OCI-LY7 (cell line): Measurements from ENCODE around the gene CAPN5. TPM values are rescaled to one million over a fixed set of nuclear protein-coding genes. Genes with fewer than 3 reads are reported as not detected.

Source experiments
- BruUV-seq: library from RNA; stranded (reverse); fragments of 400-500 nt; replicated peaks from 2 replicates; lab custom pipeline; 2021; lab: Mats Ljungman, UMichigan
- CTCF ChIA-PET: fragments of 300-600 bp; sonication (Branson Sonifier 250); formaldehyde crosslinking; loops from one replicate; lab custom pipeline; 2022; ENCODE audit warnings: antibody characterized with exemption; ENCODE audit not compliant: unreplicated experiment; lab: Charles Lee
- POLR2A ChIA-PET: fragments of 300-600 bp; sonication (Branson Sonifier 250); formaldehyde crosslinking; loops from one replicate; lab custom pipeline; 2022; ENCODE audit warnings: antibody characterized with exemption; lab: Charles Lee
- DNase-seq: peaks from one replicate; pipeline ENCODE4 v3.0.0-alpha.2; 2015; ENCODE audit warnings: low spot score
- H2AFZ ChIP-seq: fragments of 200-600 bp; sonication (generic), shearing (Covaris generic); 2 replicates; pipeline ENCODE4 v1.6.1; 2014; ENCODE audit warnings: mild to moderate bottlenecking, antibody characterized with exemption, low read length, moderate library complexity
- H3K27ac ChIP-seq: fragments of 200-600 bp; sonication (generic); 2 replicates; pipeline ENCODE4 v1.5.1; 2014; ENCODE audit warnings: mixed run types, low read depth, mild to moderate bottlenecking, moderate library complexity, low read length, inconsistent platforms; ENCODE audit not compliant: poor library complexity, severe bottlenecking
- H3K36me3 ChIP-seq: fragments of 200-600 bp; sonication (generic); 2 replicates; pipeline ENCODE4 v1.6.1; 2014; ENCODE audit warnings: mild to moderate bottlenecking, antibody characterized with exemption, low read length, moderate library complexity, mixed read lengths; ENCODE audit not compliant: insufficient read depth
- H3K4me1 ChIP-seq: fragments of 200-600 bp; sonication (generic); 2 replicates; pipeline ENCODE4 v1.5.1; 2014; ENCODE audit warnings: mild to moderate bottlenecking, low read length; ENCODE audit not compliant: insufficient read depth, poor library complexity, severe bottlenecking
- H3K4me2 ChIP-seq: fragments of 200-600 bp; sonication (generic); 2 replicates; pipeline ENCODE4 v1.6.1; 2014; ENCODE audit warnings: mild to moderate bottlenecking, low read length
- H3K4me3 ChIP-seq: fragments of 200-600 bp; sonication (generic); 2 replicates; pipeline ENCODE4 v1.5.1; 2014; ENCODE audit warnings: mild to moderate bottlenecking, low read depth, low read length; ENCODE audit not compliant: poor library complexity, severe bottlenecking
- H3K79me2 ChIP-seq: fragments of 200-600 bp; sonication (generic); 2 replicates; pipeline ENCODE4 v1.6.1; 2016; ENCODE audit warnings: low read depth, mild to moderate bottlenecking, low read length, moderate library complexity, mixed read lengths; ENCODE audit not compliant: insufficient read depth
- H3K9me2 ChIP-seq: fragments of 200-600 bp; sonication (generic); 2 replicates; pipeline ENCODE4 v1.6.1; 2016; ENCODE audit warnings: mild to moderate bottlenecking, low read length, mixed read lengths; ENCODE audit not compliant: insufficient read depth
- H3K9me3 ChIP-seq: fragments of 200-600 bp; sonication (generic); 2 replicates; pipeline ENCODE4 v1.6.1; 2014; ENCODE audit warnings: mild to moderate bottlenecking, mixed run types, low read length, mixed read lengths
- H4K20me1 ChIP-seq: fragments of 200-600 bp; sonication (generic); 2 replicates; pipeline ENCODE4 v1.6.1; 2014; ENCODE audit warnings: mild to moderate bottlenecking, antibody characterized with exemption, low read length, moderate library complexity, mixed read lengths; ENCODE audit not compliant: insufficient read depth
- EZH2phosphoT487 ChIP-seq: fragments of 200-600 bp; sonication (generic); IDR thresholded peaks from 2 replicates; pipeline ENCODE4 v1.6.1; 2018; ENCODE audit warnings: low read depth, borderline replicate concordance, mild to moderate bottlenecking, mixed run types, antibody characterized with exemption, low read length, moderate library complexity, mixed read lengths
- intact Hi-C: fragments of 100-400 bp; cut with micrococcal nuclease; formaldehyde crosslinking; loops from one replicate; pipeline ENCODE4 v1.10.0; 2022; ENCODE audit not compliant: unreplicated experiment
- total RNA-seq, 2 experiments: library from RNA; depleted of rRNA in 1 of 2; stranded (reverse); fragments of >200 nt in 1 of 2; shearing (Covaris generic) in 1 of 2; gene quantifications; 2 replicates each; pipeline ENCODE4 v1.2.3, GENCODE V29; 2014 to 2022
- TF ChIP-seq, protein P1 (sequence below): fragments of 200-600 bp; sonication (generic); conservative IDR thresholded peaks from 2 replicates; pipeline ENCODE4 v1.5.1; 2014; ENCODE audit warnings: mild to moderate bottlenecking, antibody characterized with exemption, low read length, moderate library complexity, mixed read lengths

Gene CAPN5
- total RNA-seq, 2 experiments from 2014 or later, result 1.4 to 1.5 TPM

DNA sequence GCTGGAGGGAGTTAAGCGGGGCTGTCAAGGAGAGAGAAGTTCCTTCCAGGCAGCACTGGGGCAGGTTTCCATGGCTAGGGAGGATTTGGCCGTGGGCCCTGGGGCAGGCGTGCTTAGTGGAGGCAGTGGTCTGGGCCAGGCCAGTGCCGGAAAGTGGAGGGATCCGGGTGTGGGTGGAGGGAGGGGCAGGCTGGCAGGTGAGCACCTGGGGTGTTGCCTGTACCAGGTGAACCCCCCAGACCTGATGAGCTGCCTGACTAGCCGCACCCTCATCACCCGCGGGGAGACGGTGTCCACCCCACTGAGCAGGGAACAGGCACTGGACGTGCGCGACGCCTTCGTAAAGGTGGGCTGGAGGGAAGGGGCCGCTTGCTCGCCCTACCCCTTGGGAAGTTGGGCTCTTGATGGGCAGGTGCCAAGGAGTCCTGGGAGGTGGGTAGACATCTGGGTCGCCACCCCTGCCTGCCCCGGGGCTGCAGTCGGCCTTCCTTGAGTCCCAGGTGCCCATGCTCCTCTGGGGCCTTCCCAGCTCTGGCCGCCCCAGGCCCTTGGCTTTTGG is 93.2 kb downstream of the CAPN5 start:
- no peak overlapping the region for H3K4me3 ChIP-seq
- ChIA-PET POLR2A (interaction anchor here (0.5 kb wide), 1 partner anchor 180 kb away, joined by 3 read pairs; no protein-coding TSS in a partner anchor), CTCF (no interaction called here)
- intact Hi-C loops, result no loop called here
- no peaks in the 10 kb centered on the region for H3K36me3 ChIP-seq
- H3K9me2 ChIP-seq, result no peaks in the 10 kb centered on the region
- H2AFZ ChIP-seq, result no peak overlapping the region
- H3K4me2 ChIP-seq, result no peak overlapping the region
- no peak for TF ChIP-seq EZH2phosphoT487
- TF ChIP-seq, protein P1, sequence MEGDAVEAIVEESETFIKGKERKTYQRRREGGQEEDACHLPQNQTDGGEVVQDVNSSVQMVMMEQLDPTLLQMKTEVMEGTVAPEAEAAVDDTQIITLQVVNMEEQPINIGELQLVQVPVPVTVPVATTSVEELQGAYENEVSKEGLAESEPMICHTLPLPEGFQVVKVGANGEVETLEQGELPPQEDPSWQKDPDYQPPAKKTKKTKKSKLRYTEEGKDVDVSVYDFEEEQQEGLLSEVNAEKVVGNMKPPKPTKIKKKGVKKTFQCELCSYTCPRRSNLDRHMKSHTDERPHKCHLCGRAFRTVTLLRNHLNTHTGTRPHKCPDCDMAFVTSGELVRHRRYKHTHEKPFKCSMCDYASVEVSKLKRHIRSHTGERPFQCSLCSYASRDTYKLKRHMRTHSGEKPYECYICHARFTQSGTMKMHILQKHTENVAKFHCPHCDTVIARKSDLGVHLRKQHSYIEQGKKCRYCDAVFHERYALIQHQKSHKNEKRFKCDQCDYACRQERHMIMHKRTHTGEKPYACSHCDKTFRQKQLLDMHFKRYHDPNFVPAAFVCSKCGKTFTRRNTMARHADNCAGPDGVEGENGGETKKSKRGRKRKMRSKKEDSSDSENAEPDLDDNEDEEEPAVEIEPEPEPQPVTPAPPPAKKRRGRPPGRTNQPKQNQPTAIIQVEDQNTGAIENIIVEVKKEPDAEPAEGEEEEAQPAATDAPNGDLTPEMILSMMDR, result no peak
- H3K4me1 ChIP-seq, result no peaks in the 10 kb centered on the region
- DNase-seq, result no peak
- no peaks in the 10 kb centered on the region for H3K9me3 ChIP-seq
- no TSS peak for BruUV-seq
- H4K20me1 ChIP-seq, result no peaks in the 10 kb centered on the region
- no peak overlapping the region for H3K27ac ChIP-seq
- H3K79me2 ChIP-seq, result no peaks in the 10 kb centered on the region

DNA sequence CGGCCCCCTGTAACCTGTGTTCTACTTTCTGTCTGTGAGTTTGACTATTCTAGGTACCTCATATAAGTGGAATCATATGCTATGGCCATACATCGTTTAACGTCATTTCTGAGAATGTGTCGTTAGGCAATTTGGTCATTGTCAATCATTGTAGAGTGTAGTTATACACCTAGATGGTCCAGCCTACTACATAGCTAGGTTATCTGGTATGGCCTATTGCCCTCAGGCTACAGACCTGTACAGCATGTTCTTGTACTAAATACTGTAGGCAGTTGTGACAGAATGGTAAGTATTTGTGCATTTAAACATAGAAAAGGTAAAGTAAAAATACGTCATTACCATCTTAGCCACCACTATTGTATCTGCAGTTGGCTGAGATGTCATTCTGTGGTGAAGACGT is 96.5 kb downstream of the CAPN5 start:
- ChIA-PET CTCF (no interaction called here), POLR2A (no interaction called here)
- Histone ChIP-seq H3K4me1 (no peaks in the 10 kb centered on the region), H3K36me3 (no peaks in the 10 kb centered on the region), H4K20me1 (no peaks in the 10 kb centered on the region), H2AFZ (no peak overlapping the region), H3K4me3 (no peak overlapping the region), H3K9me3 (no peaks in the 10 kb centered on the region), H3K79me2 (no peaks in the 10 kb centered on the region), H3K27ac (no peak overlapping the region), H3K4me2 (no peak overlapping the region), H3K9me2 (no peaks in the 10 kb centered on the region)
- no TSS peak for BruUV-seq
- TF ChIP-seq, protein P1, result no peak
- TF ChIP-seq EZH2phosphoT487, result no peak
- intact Hi-C loops, result no loop called here
- no peak for DNase-seq

DNA sequence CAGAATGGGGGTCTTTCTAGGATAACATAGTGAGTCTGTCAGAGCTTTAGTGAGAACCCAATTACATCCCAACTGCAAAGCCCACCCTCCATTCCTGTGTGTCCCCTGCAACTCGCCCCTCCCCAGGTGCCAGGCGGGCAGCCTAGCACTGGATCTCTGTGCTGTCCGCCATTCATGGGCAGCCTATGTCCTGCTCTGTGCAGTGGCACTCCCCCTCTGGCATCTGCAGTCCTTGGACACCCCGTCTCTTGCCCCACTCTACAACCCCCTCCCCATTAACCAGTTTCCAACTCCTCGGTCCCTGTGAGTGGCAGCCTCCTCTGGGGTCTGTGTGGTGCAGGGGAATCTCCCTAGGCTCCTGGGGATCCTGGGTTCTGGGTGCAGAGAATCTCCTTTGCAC is 98.3 kb downstream of the CAPN5 start:
- H3K36me3 ChIP-seq, result no peaks in the 10 kb centered on the region
- CTCF ChIA-PET, result no interaction called here
- BruUV-seq, result no TSS peak

More for the DNA sequence above, 98.3 kb downstream of the CAPN5 start:
- TF ChIP-seq, protein P1, result no peak
- TF ChIP-seq EZH2phosphoT487, result no peak
- H2AFZ ChIP-seq, result no peak overlapping the region
- H3K79me2 ChIP-seq, result no peaks in the 10 kb centered on the region
- no peaks in the 10 kb centered on the region for H3K9me3 ChIP-seq
- intact Hi-C loops, result no loop called here
- H3K9me2 ChIP-seq, result no peaks in the 10 kb centered on the region
- POLR2A ChIA-PET, result no interaction called here
- no peak overlapping the region for H3K4me2 ChIP-seq
- H3K27ac ChIP-seq, result no peak overlapping the region
- no peak overlapping the region for H3K4me3 ChIP-seq
- no peaks in the 10 kb centered on the region for H4K20me1 ChIP-seq
- DNase-seq, result no peak
- no peaks in the 10 kb centered on the region for H3K4me1 ChIP-seq
